HG02759 (cell line): ENCODE data around the gene CHMP1A.

Experiments
- ATAC-seq: cut with Tn5 transposase; IDR thresholded peaks from one replicate; pipeline ENCODE4 v1.9.1; 2021; ENCODE audit warnings: mild to moderate bottlenecking, moderate library complexity; ENCODE audit not compliant: unreplicated experiment

Gene CHMP1A

DNA sequence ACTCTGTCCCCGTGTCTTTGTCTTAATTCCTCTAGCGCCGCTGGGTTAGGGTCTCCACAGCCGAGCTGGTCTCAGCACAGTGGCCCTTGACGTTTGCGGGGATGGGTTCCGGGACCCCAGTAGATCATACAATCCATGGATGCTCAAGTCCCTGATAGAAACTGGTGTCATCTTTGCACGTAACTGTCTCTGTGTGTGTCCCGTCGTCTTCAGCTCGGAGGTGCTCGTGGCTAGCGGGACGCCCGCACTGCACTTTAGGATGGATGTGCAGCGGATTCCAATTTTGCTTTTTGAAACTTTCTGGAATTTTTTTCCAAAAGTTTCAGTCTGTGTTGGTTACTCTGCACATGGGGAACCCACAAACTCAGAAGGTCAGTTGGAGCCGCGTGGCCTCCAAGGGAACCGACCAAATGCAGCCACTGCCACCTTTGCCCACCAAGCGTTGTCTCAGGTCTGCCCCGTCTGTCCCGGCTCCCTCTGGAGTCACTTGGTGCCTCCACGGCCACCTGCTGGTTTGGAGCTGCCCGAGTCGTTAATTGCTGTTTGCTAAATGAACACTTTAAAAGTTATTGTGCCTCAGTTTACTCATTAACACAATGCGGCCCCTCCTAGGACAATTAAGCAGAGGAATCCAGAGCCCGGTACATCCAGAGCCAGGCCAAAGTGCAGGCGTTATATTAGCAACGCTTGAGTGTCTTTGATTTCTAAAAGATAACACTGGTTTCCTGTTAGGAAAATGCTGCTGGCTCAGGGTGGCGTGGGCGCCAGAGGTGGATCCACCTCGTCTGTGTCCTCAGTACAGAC is 49.4 kb downstream of the CHMP1A start:
- ATAC-seq = no peak

DNA sequence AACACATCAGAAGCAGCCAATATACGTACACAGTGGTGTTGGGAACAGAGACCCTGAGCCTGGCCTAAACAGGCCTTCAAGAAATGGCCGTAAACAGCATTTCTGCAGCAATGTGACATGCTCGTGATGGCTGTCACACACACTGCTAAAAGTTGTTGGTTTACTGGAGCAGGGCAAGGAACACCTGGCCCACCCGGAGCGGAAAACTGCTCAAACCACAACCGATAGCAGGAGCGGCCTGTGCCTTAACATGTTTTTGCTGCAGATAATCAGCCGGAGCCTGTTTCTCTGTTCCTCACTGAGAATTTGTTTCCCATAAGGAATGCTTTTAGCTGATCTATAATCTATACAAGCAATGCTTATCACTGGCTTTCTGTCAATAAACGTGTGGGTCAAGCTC is 50.1 kb downstream of the CHMP1A start:
- ATAC-seq = no peak

DNA sequence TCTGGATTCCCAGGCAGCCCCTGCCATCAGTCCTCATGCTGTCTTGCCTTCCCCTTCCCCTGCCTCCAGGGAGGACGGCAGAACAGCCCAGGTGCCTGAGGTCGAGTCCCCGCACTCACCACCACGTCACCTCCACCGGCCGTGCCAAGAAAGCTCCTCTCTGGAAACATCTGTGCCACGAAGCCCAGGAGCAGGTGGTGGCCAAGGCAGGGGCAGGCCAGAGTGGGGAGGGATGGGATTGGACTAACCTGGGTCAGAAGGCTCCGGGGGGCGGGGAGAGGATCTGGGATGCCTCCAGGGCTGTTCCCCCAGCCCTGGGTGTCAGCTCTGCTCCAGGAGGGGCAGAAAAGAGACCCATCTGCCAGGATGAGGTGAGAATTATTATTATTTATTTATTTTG is 51.5 kb downstream of the CHMP1A start:
- ATAC-seq = no peak

DNA sequence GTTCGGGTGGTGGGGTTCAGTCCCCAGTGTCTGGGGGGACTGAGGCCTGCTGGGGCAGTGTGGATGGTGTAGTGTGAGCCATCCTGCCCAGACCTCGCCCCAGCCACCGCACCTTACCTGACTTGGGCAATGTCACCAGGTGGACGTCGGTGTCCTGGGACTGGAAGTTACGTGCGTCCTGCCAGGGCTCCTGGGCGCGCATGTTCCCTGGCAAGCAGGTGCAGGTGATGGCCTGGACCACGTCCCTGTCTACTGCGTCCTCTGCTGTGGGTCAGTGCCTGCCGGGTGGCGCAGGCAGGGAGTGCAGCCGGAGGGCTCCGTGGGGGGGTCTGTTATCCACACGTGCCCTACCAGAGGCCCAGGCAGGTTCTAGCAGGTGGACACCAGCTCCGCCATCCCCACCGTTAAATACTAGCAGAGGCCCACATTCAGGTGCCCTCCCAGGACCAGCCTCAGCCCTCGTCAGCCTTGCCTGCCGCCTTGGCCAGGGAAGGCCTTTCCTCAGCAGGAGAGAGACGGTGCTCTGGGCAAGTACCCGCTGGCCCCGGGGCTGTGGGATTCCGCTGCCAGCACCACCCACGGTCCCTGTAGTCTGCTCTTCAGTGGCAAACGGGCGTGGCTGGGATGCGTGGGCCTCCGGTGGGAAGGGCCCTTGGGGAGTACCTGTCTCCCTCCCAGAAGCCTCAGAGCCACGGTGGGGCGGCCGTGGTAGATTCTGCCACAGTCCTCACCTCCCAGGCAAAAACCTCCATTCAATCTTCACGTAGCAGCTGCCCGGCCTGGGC is 52.1 kb downstream of the CHMP1A start:
- no peak for ATAC-seq

DNA sequence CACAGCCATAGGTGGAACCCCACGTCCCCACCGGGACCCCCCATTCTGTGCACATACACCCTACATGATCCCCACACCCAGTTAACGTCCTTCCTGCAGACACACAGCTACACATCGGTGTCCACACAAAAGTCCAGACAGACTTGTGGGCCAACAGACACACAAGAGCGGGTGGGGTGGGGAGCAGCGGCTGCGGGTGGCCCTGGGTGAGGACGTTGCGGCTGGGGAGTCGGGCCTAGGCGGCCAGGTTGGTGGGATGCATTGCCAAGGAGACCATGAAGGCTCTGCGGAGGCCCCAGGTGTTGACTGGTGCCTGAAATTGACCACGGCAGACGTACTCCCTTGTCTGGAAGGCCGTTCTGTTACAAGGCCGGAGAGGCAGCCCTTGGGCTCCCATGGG is 52.7 kb downstream of the CHMP1A start:
- no peak for ATAC-seq

DNA sequence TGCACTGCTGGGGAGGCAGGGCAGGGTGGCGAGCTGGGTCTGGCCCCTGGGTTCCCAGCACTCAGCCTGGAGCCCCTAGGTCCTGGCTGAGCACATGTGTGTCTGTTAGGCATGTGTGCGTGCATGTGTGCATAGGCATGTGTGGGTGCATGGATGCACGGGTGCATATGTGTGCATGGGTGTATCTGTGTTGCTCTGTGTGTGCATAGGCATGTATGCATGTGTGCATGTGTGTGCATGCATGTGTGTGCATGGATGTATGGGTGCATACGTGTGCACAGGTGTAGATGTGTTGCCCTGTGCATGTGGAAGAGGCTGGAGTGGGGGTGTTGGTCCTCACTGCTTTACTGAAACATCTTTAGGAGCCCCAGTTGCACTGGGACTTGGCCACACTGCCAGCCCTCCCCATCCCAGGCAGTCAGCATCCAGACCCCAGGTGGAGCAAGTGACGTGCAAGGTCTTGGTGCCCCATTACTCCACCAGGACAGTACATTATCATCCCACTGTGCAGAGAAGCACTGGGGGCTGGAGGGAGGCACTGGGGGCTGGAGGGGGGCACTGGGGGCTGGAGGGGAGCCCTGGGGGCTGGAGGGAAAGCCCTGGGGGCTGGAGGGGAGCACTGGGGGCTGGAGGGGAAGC is 54.4 kb downstream of the CHMP1A start:
- ATAC-seq = no peak

DNA sequence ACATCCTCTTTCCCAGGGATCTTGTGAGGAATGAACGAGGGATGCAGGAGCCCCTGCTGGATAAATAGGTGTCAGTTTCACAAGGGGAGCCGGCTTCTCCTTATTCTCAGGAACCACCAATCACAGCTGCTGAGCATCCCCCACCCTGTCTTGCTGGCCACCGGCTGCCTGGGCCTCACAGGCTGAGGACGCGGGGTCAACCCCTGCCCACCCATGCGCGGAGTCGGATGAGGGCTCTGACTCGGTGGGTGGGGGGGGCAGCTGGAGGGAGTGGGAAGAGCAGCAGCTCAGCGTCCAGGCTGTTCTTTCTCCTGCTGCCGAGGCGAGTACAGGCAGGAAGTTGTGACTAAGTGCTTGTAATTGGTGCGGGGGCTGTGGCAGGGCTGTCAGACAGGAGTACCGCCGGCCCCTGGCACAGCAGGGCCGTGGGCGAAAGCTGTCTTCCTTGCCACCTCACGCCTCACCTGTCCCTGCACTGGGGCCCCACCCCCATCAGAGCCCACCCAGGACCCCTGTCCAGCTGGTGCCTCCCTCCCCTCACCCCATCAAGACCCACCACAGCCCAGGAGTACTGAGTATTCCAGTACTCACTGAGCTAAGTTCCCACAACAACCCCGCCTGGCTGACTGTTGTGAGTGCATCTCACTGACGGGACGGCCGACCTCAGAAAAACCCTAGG is 55.1 kb downstream of the CHMP1A start:
- ATAC-seq = no peak

DNA sequence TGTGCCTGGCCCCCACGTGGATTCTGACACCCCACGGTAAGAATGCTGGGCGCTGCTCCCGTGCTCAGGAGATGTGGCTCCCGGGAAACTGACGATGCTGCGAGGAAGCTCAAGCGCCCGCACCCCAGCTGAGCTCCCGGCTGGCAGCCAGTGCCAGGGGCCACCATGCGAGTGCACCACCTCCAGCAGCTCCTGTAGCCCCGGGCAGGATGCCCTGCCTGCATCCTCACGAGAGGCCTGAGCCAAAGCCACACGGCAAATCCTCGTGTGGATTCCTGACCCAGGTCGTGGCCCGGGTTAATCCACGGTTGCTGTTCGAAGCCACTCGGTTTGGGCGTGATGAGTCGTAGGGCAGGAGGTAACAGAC is 55.6 kb downstream of the CHMP1A start:
- ATAC-seq = no peak

DNA sequence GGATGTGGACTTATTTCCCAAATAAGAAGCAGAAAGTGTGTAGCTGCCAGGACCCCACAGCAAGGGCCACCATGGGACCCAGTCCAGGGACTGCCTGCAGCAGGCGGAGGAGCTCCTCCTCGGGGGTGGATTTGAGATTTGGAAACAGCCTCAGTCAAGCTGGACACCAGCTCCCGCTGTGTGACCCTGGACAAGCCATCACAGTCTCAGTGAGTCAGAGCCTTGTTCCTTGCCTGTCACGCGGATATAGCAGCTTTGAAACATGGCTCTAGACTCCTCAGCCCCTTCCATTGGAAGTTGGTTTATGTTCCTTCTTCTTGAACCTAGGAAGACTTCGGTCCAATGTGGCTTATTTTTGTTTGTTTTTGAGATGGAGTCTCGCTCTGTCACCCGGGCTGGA is 56.6 kb downstream of the CHMP1A start:
- ATAC-seq = no peak

DNA sequence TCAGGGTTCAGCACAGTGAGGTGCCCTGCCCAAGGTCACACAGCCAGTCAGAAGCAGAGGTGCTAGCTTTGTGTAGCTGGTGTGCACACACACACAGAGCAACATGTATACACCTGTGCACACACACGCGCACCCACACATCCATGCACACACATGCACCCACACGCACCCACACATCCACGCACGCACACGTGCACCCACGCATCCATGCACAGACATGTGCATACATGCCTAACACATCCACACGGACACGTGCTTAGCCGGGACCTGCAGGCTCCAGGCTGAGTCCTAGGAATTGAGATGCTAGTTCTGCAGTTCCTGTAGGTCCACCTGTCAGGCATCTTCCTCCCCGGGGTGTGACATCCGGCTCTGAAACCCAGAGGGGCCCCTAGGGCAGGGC is 57.1 kb downstream of the CHMP1A start:
- ATAC-seq = no peak

DNA sequence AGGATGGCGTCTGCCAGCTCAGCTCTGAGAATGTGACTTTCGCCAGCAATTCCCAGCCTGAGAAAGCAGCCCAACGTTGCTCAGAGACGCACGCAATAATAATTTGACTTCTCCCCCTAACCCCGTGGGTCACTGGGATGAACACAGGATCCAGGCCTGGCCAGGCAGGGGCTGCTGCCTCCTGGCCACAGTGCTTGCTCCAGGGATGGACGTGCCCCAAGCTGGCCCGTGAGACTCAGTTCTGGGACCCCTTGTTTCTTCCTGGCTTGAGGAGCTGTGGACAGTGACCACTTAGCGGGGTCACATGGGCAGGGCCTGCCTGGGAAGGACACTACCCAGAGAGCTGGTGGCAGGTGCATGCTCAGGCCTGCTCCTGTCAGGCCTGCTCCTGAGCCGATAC is 57.6 kb downstream of the CHMP1A start:
- ATAC-seq = no peak

DNA sequence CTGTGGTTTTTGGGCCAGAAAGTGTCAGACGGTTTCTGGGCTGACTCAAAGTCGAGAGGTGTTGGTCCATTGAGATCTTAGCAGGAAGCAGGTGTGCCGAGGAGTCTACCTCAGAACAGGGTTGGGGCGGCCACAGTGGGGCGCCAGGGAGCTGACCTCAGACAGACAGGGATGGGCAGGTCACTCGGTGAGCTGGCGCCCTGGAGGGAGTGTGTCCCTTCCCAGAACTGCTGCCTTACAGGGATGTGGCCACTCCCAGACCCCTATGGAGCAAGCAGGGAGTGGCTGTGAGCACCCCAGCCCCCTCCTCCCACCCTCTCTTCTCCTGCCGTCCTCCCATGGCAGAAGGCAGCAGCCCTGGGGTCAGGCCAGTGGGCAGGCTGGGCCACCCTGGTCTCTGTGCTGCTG is 58.1 kb downstream of the CHMP1A start:
- no peak for ATAC-seq

DNA sequence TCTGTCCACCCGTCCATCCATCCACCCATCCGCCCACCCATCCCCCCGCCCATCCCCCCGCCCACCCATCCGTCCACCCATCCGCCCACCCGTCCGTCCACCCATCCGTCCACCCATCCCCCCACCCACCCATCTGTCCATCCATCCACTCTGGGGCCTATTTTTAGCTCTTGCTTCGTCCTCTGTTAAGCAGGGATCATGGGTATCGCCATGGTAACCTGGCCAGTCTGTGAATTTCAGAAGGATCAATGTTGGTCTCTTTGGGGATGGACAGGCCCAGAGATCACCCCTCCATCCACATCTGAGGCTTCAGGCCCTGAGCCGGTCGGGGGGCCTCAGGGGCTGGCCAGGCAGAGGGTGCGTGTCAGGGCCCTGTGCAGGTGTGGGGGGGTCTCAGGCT is 59.3 kb downstream of the CHMP1A start:
- no peak for ATAC-seq

DNA sequence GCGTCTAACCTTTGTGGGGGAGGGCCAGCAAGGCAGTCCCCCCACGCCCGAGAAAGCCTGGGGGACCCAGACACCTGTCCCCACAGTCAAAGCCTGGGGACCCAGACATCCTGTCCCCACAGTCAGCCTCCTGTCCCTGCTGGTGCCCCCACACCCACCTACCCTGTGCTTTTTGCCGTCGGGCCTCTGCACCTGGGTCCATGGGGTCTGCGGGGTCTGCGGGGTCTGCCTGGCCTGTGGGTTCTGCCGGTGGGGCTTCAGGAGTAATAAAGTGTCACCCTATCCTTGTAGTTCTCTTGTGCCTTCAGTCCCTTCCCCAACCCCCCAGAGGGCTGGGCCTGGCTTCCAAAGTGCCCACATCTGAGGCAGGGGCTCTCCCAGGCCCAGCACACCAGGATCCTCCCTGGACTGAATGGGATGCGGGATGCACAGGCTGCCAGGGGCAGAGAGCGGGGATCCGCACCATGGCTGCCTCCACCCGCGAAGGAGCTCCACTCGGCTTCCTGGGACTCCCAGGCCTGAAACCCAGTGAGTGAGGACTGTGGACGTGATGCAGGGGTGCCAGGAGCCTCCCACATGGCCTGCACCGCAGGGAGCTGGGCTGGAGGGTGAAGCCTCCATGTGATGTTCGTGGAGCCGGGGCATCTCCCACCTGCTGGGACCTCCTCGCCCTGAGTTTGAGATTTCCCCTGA is 60.4 kb downstream of the CHMP1A start:
- ATAC-seq = no peak

DNA sequence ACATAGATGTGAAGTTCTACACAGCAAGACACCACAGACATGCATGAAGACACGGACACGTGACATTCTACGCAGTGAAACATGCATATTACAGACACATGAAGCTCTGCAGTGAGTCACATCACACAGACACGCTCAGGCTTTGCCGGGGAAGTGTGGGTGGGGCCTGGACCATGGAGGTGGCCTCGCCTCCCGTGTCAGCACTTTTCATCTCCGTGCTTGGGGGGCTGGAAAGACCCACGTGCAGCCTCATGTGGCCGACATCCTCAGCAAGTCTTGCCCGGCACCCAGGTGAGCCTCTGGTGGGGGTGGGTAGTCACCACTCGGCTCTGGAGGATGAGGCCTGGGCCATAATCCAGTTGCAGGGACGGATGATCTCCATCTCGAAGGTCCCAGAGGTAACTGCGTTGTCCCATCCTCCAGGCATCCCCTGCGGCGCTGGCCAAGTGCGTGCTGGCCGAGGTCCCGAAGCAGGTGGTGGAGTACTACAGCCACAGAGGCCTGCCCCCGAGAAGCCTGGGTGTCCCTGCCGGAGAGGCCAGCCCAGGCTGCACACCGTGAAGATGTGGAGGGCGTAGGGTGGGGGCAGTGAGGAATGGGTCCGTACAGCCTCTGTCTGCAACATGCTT is 61.3 kb downstream of the CHMP1A start:
- no peak for ATAC-seq

DNA sequence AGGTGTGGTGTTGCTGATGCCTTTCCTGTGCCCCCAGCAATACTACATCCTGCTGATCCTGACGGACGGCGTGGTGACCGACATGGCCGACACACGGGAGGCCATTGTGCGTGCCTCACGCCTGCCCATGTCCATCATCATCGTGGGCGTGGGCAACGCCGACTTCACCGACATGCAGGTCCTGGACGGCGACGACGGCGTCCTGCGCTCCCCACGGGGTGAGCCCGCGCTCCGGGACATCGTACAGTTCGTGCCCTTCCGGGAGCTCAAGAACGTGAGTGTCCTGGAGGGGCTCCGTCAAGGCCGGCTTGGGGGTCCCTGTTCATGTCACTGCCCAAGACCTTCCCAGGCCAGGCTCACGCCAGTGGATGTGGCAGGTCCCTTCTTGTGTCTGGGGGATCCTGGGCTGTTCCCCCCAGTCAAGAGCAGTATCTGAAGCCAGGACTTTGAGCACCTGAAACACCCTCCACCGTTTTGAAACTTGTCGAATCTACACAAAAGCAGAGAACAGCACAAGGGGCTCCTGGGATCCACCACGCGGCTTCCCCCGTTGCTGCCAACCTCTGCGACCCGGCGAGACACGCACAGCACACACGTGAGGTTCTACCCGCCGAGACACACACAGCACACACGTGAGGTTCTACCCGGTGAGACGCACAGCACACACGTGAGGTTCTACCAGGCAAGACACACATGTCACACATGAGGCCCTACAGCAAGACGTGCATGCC is 62.0 kb downstream of the CHMP1A start:
- ATAC-seq = no peak
